Fibroblast of villous mesenchyme (primary cell): Measurements from ENCODE around the gene FOXN3. TPM values are rescaled to one million over a fixed set of nuclear protein-coding genes. Genes with fewer than 3 reads are reported as not detected.

Source experiments
- DNase-seq: peaks from one replicate; pipeline ENCODE4 v3.0.0-alpha.2; 2010; ENCODE audit warnings: low read depth
- H3K4me3 ChIP-seq: 2 replicates; pipeline ENCODE4 v1.5.1; 2011; ENCODE audit warnings: low read depth, mild to moderate bottlenecking, low read length
- CTCF ChIP-seq: IDR thresholded peaks from 2 replicates; pipeline ENCODE4 v1.5.1; 2012; ENCODE audit warnings: low read depth, mild to moderate bottlenecking, low read length; ENCODE audit not compliant: insufficient read depth
- total RNA-seq: library from RNA; depleted of rRNA; stranded (reverse); fragments of >200 nt; gene quantifications from 2 replicates; pipeline ENCODE4 v1.2.3, GENCODE V29; 2012

Gene FOXN3
- total RNA-seq, 1 donor, result 33.2 TPM

- DNase-seq, result peak; percentile 56
- H3K4me3 ChIP-seq, result no peak overlapping the region
- no peak for TF ChIP-seq CTCF
Observed at GRCh38 chr14:89444516-89445125, 27.6 kb upstream of the FOXN3 start.

GRCh38 chr14:89444044-89444443, 27.0 kb upstream of the FOXN3 start:
- DNase-seq, result no peak
- H3K4me3 ChIP-seq, result no peak overlapping the region
- TF ChIP-seq CTCF, result no peak

GRCh38 chr14:89443042-89443629, 26.1 kb upstream of the FOXN3 start:
- DNase-seq, result no peak
- H3K4me3 ChIP-seq, result no peak overlapping the region

GRCh38 chr14:89442280-89442679, 25.2 kb upstream of the FOXN3 start:
- TF ChIP-seq CTCF, result no peak

More at GRCh38 chr14:89443042-89443629, 26.1 kb upstream of the FOXN3 start:
- no peak for TF ChIP-seq CTCF

GRCh38 chr14:89440986-89441909, 24.2 kb upstream of the FOXN3 start:
- TF ChIP-seq CTCF, result no peak
- H3K4me3 ChIP-seq, result no peak overlapping the region
- no peak for DNase-seq

More at GRCh38 chr14:89442280-89442679, 25.2 kb upstream of the FOXN3 start:
- no peak for DNase-seq
- no peak overlapping the region for H3K4me3 ChIP-seq

- no peak for DNase-seq
- TF ChIP-seq CTCF, result no peak
- H3K4me3 ChIP-seq, result no peak overlapping the region
Observed at GRCh38 chr14:89435892-89436656, 19.0 kb upstream of the FOXN3 start.
